ENCODE data around the gene SORCS2.

DNA sequence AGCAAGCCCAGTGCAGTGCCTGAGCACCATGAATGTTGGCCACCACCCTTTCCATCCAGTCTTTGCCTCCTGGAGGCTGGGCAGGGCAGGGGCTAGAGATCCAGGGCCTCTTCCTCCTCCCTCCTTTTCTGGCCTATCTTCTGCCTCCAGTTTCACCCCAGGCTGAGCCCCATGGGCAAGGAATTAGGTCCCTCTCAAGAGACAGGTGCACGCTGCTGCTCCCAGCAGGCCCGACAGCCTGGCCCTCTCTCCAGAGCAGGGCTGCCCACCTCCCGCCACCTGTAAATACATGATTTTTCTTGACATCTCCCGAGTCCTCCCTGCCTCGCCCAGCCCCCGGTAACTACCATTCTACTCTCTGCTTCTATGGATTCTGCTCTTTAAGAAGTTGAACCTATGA lies 299.6 kb downstream of the SORCS2 start:
- TF ChIP-seq, protein P1, sequence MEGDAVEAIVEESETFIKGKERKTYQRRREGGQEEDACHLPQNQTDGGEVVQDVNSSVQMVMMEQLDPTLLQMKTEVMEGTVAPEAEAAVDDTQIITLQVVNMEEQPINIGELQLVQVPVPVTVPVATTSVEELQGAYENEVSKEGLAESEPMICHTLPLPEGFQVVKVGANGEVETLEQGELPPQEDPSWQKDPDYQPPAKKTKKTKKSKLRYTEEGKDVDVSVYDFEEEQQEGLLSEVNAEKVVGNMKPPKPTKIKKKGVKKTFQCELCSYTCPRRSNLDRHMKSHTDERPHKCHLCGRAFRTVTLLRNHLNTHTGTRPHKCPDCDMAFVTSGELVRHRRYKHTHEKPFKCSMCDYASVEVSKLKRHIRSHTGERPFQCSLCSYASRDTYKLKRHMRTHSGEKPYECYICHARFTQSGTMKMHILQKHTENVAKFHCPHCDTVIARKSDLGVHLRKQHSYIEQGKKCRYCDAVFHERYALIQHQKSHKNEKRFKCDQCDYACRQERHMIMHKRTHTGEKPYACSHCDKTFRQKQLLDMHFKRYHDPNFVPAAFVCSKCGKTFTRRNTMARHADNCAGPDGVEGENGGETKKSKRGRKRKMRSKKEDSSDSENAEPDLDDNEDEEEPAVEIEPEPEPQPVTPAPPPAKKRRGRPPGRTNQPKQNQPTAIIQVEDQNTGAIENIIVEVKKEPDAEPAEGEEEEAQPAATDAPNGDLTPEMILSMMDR (IDR thresholded peaks at IDR 0.05; ENCODE audit: insufficient read depth, low read depth, low read length) = no peak
- TF ChIP-seq EZH2 (IDR thresholded peaks at IDR 0.05; ENCODE audit: insufficient read depth, low read length) = no peak

All from astrocyte (in vitro differentiated cells and primary cell).